ENCODE results near the gene BCL2L14. TPM values are rescaled to one million over a fixed set of nuclear protein-coding genes. Genes with fewer than 3 reads are reported as not detected.

Gene BCL2L14
- total RNA-seq, 2 experiments from 2014 or later = 13.0 to 13.9 TPM

DNA sequence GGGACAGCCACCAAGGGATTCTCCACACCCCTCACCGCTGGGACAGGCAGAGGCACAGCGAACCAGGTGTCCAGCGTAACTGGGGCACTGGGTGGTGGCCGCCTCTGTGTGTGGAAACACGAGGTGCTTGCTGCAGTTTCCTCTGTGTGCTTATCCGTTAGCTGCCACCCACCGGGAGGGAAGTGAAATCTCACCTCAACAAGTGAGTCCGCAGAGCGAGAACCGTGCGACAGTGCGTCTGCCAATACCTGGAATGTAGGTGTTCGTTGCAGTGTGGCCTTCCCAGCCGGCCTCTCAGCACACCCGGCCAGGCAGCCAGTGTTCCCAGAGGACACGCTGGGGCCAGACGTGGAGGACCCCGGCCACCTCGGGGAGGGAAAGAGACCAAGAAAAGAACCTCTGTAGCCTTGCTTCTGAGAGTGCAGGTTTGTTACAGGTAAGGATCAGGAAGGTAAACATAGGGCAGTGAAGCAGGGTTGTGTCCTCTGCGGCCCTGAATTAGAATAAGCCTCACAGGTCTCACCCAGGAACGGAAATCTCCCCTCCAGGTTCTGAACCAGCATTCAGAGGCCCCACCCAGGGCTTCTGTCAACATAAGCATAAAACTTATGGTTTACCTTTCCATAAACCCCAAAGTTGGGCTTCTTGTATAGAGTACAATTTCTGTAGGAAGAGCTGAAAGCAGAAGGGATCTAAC, 1.5 kb downstream of the BCL2L14 start:
- H3K27ac Mint-ChIP-seq = peak overlapping the region; percentile 89
- H3K4me1 Mint-ChIP-seq = peaks cover 29% of the 10 kb centered on the region
- peaks cover 6% of the 10 kb centered on the region for H3K36me3 Mint-ChIP-seq (ENCODE audit: low read depth)
- peaks cover 2% of the 10 kb centered on the region for H3K27me3 Mint-ChIP-seq
- ChIA-PET CTCF (interaction anchor here (0.6 to 2.6 kb wide), 7 partner anchors 10 to 493 kb away, joined by 3 to 12 read pairs (median 6); no protein-coding TSS in a partner anchor), POLR2A (interaction anchor here (0.6 to 2.6 kb wide), 15 partner anchors 11 to 902 kb away, joined by 3 to 21 read pairs (median 5); partner anchors contain the start of genes BORCS5 and ETV6)
- H3K9me3 Mint-ChIP-seq = no peaks in the 10 kb centered on the region
- peak; percentile 69 for DNase-seq
- H3K4me3 Mint-ChIP-seq = peak overlapping the region; percentile 83

GRCh38 chr12:12079291-12079690, 8.6 kb downstream of the BCL2L14 start:
- H3K36me3 Mint-ChIP-seq (ENCODE audit: low read depth) = no peaks in the 10 kb centered on the region
- H3K4me3 Mint-ChIP-seq = no peak overlapping the region
- ChIA-PET POLR2A (no interaction called here), CTCF (no interaction called here)
- DNase-seq = no peak
- no peaks in the 10 kb centered on the region for H3K9me3 Mint-ChIP-seq
- no peaks in the 10 kb centered on the region for H3K27me3 Mint-ChIP-seq
- peaks cover 3% of the 10 kb centered on the region for H3K4me1 Mint-ChIP-seq
- no peak overlapping the region for H3K27ac Mint-ChIP-seq

- ChIA-PET POLR2A (no interaction called here), CTCF (interaction anchor here (0.6 to 3.9 kb wide), 6 partner anchors 8 to 252 kb away, joined by 3 to 25 read pairs (median 6); partner anchors contain the start of gene BCL2L14)
- no peaks in the 10 kb centered on the region for H3K27me3 Mint-ChIP-seq
- no peaks in the 10 kb centered on the region for H3K9me3 Mint-ChIP-seq
- DNase-seq = no peak
- H3K27ac Mint-ChIP-seq = no peak overlapping the region
- no peak overlapping the region for H3K4me3 Mint-ChIP-seq
- peaks cover 1% of the 10 kb centered on the region for H3K36me3 Mint-ChIP-seq (ENCODE audit: low read depth)
- H3K4me1 Mint-ChIP-seq = peaks cover 3% of the 10 kb centered on the region
Measured at GRCh38 chr12:12081836-12082497, 11.2 kb downstream of the BCL2L14 start.

DNA sequence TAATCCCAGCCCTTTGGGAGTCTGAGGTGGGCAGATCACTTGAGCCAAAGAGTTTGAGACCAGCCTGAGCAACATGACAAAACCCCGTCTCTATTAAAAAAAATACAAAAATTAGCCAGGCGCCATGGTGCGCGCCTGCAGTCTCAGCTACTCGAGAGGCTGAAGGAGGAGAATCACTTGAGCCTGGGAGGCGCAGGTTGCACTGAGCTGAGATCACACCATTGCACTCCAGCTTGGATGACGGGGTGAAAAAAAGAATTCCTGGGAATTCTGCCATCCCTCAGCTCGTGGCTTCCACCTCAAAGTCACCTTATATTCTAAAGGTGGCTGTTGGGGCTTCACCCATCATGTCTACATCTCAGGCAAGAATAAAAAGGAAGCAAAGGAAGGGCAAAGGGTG, 12.9 kb downstream of the BCL2L14 start:
- peaks cover 12% of the 10 kb centered on the region for H3K36me3 Mint-ChIP-seq (ENCODE audit: low read depth)
- peaks cover 3% of the 10 kb centered on the region for H3K4me1 Mint-ChIP-seq
- CTCF ChIA-PET = interaction anchor here (2.5 to 3.9 kb wide), 3 partner anchors 12 to 250 kb away, joined by 8 to 25 read pairs (median 13); partner anchors contain the start of gene BCL2L14

DNA sequence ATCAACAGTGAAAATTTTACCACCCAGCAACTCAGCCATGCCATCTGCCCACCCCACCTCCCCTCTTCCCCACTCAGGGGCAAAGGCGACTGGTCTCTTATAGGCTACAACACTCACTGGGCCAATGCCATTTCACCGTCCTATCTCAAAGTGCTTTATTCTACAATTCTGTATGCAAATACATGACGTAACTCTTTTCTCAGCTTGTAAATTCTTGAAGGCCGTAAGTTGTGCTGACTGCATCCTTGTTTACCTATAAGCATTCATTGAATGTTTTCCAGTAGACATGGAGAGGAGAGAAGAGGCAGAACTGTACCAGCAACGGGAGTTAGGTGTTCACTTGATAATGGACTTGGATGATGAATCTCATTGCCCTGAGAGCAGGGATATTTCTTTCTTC, 15.6 kb downstream of the BCL2L14 start:
- DNase-seq = no peak
- Mint-ChIP-seq H3K4me3 (no peak overlapping the region), H3K36me3 (ENCODE audit: low read depth) (peaks cover 12% of the 10 kb centered on the region), H3K9me3 (no peaks in the 10 kb centered on the region), H3K27ac (no peak overlapping the region), H3K27me3 (no peaks in the 10 kb centered on the region), H3K4me1 (peaks cover 3% of the 10 kb centered on the region)
- ChIA-PET CTCF (no interaction called here), POLR2A (no interaction called here)

More for the DNA sequence above, 12.9 kb downstream of the BCL2L14 start:
- no peaks in the 10 kb centered on the region for H3K9me3 Mint-ChIP-seq
- H3K27me3 Mint-ChIP-seq = no peaks in the 10 kb centered on the region
- H3K4me3 Mint-ChIP-seq = no peak overlapping the region
- no peak overlapping the region for H3K27ac Mint-ChIP-seq
- POLR2A ChIA-PET = interaction anchor here (0.7 kb wide), 1 partner anchor 12 kb away, joined by 3 read pairs; the partner anchor contains the start of gene BCL2L14
- no peak for DNase-seq

GRCh38 chr12:12086973-12087692, 16.4 kb downstream of the BCL2L14 start:
- no peak overlapping the region for H3K4me3 Mint-ChIP-seq
- H3K27ac Mint-ChIP-seq = no peak overlapping the region
- ChIA-PET POLR2A (no interaction called here), CTCF (interaction anchor here (1.2 kb wide), 1 partner anchor 9 kb away, joined by 3 read pairs; no protein-coding TSS in a partner anchor)
- H3K27me3 Mint-ChIP-seq = no peaks in the 10 kb centered on the region
- H3K4me1 Mint-ChIP-seq = no peaks in the 10 kb centered on the region
- H3K9me3 Mint-ChIP-seq = no peaks in the 10 kb centered on the region
- peaks cover 12% of the 10 kb centered on the region for H3K36me3 Mint-ChIP-seq (ENCODE audit: low read depth)
- no peak for DNase-seq

- Mint-ChIP-seq H3K27ac (no peak overlapping the region), H3K4me1 (no peaks in the 10 kb centered on the region), H3K27me3 (no peaks in the 10 kb centered on the region), H3K4me3 (no peak overlapping the region), H3K36me3 (ENCODE audit: low read depth) (peaks cover 13% of the 10 kb centered on the region), H3K9me3 (no peaks in the 10 kb centered on the region)
- no peak for DNase-seq
- ChIA-PET CTCF (interaction anchor here (1.2 kb wide), 1 partner anchor 10 kb away, joined by 3 read pairs; no protein-coding TSS in a partner anchor), POLR2A (no interaction called here)
Measured at GRCh38 chr12:12087693-12088034, 16.9 kb downstream of the BCL2L14 start.

DNA sequence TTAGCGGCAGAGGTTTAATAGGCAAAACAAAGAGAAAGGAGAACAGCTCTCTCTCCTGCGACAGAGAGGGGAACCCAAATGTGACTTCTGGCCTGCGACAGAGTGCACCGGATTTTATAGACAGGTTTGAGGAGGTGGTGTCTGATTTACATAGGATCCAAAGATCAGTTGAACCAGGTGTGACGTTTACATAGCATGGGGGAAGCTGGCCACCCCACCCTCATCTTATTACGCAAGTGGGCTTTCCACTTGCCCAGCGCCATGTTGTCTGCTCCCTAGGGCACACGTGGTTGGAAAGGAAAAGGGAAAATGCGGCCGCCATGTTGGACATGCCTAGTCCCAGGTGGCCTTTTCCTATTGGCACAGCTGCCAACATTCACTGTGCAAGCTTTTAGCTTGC, 17.4 kb downstream of the BCL2L14 start:
- DNase-seq = no peak
- Mint-ChIP-seq H3K27ac (no peak overlapping the region), H3K4me3 (no peak overlapping the region), H3K36me3 (ENCODE audit: low read depth) (peaks cover 17% of the 10 kb centered on the region), H3K27me3 (no peaks in the 10 kb centered on the region), H3K9me3 (no peaks in the 10 kb centered on the region), H3K4me1 (no peaks in the 10 kb centered on the region)
- CTCF ChIA-PET = interaction anchor here (1.2 kb wide), 1 partner anchor 10 kb away, joined by 3 read pairs; no protein-coding TSS in a partner anchor
- POLR2A ChIA-PET = no interaction called here

DNA sequence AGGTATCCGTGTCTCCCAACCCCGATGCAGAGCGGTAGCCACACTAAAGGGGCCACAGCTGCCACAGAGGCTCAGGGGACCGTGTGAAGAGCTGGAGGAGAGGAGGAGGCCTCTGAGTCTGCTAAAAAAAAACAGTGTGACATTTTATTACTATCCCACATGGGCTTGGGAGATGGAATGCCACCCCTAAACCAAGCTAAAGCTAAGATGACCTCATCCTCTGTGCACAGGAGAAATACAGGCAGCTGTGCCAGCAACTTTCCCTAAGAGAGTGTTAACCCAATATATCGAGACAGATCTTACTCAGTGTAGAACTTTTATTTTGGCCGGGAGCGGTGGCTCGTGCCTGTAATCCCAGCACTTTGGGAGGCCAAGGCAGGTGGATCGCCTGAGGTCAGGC, 18.0 kb downstream of the BCL2L14 start:
- POLR2A ChIA-PET = no interaction called here

GRCh38 chr12:12091071-12091470, 20.3 kb downstream of the BCL2L14 start:
- no peak overlapping the region for H3K4me3 Mint-ChIP-seq
- CTCF ChIA-PET = no interaction called here
- no peak for DNase-seq
- no peaks in the 10 kb centered on the region for H3K4me1 Mint-ChIP-seq
- no peak overlapping the region for H3K27ac Mint-ChIP-seq
- H3K27me3 Mint-ChIP-seq = no peaks in the 10 kb centered on the region
- peaks cover 36% of the 10 kb centered on the region for H3K36me3 Mint-ChIP-seq (ENCODE audit: low read depth)
- H3K9me3 Mint-ChIP-seq = no peaks in the 10 kb centered on the region
- POLR2A ChIA-PET = no interaction called here

More for the DNA sequence above, 18.0 kb downstream of the BCL2L14 start:
- Mint-ChIP-seq H3K27me3 (no peaks in the 10 kb centered on the region), H3K9me3 (no peaks in the 10 kb centered on the region), H3K36me3 (ENCODE audit: low read depth) (peaks cover 17% of the 10 kb centered on the region), H3K27ac (no peak overlapping the region), H3K4me3 (no peak overlapping the region), H3K4me1 (no peaks in the 10 kb centered on the region)
- CTCF ChIA-PET = no interaction called here
- DNase-seq = no peak

GRCh38 chr12:12091977-12092663, 21.4 kb downstream of the BCL2L14 start:
- H3K27me3 Mint-ChIP-seq = no peaks in the 10 kb centered on the region
- no peak overlapping the region for H3K4me3 Mint-ChIP-seq
- H3K27ac Mint-ChIP-seq = no peak overlapping the region
- ChIA-PET CTCF (no interaction called here), POLR2A (no interaction called here)
- H3K9me3 Mint-ChIP-seq = no peaks in the 10 kb centered on the region
- H3K4me1 Mint-ChIP-seq = no peaks in the 10 kb centered on the region
- peaks cover 34% of the 10 kb centered on the region for H3K36me3 Mint-ChIP-seq (ENCODE audit: low read depth)
- DNase-seq = no peak

DNA sequence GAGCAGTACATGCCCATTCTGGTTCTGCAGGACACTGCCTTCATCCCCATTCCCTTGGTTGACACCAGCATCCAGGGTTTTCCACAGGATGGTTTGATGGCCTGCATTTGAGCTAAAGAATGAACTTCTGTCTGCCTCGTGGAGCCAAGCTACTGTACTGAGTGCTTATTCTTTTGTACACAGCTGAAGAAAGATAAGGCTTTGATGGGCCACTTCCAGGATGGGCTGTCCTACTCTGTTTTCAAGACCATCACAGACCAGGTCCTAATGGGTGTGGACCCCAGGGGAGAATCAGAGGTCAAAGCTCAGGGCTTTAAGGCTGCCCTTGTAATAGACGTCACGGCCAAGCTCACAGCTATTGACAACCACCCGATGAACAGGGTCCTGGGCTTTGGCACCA, 23.7 kb downstream of the BCL2L14 start:
- Mint-ChIP-seq H3K27ac (no peak overlapping the region), H3K9me3 (no peaks in the 10 kb centered on the region), H3K4me3 (no peak overlapping the region), H3K36me3 (ENCODE audit: low read depth) (peaks cover 31% of the 10 kb centered on the region), H3K4me1 (no peaks in the 10 kb centered on the region), H3K27me3 (no peaks in the 10 kb centered on the region)
- POLR2A ChIA-PET = no interaction called here
- no peak for DNase-seq
- CTCF ChIA-PET = interaction anchor here (0.7 to 0.9 kb wide), 2 partner anchors 9 to 621 kb away, joined by 3 to 4 read pairs; no protein-coding TSS in a partner anchor
